GM12892 (cell line): ENCODE results near the gene CALML3.

ENCODE experiments used
- DNase-seq: peaks from one replicate; pipeline ENCODE4 v3.0.0; 2011; ENCODE audit not compliant: insufficient read length
- FAIRE-seq: peaks from 2 replicates; lab custom pipeline; 2011; peaks lifted over from hg19 to GRCh38; lab: Jason Lieb, UNC
- POLR2A ChIP-seq: IDR thresholded peaks from 2 replicates; pipeline ENCODE4 v1.6.1; 2011; ENCODE audit warnings: low read depth, low read length, control low read depth
- POLR2AphosphoS5 ChIP-seq: IDR thresholded peaks from 2 replicates; pipeline ENCODE4 v1.6.1; 2011; ENCODE audit warnings: low read depth, low read length, control low read depth
- TAF1 ChIP-seq: IDR thresholded peaks from 2 replicates; pipeline ENCODE4 v1.6.1; 2011; ENCODE audit warnings: low read depth, mild to moderate bottlenecking, control low read depth, low read length, borderline replicate concordance

The CALML3 gene

GRCh38 chr10:5509691-5510090 is 15.1 kb upstream of the CALML3 start:
- DNase-seq (no peak), FAIRE-seq (no peak)
- TF ChIP-seq POLR2A (no peak), POLR2AphosphoS5 (no peak), TAF1 (no peak)

DNA sequence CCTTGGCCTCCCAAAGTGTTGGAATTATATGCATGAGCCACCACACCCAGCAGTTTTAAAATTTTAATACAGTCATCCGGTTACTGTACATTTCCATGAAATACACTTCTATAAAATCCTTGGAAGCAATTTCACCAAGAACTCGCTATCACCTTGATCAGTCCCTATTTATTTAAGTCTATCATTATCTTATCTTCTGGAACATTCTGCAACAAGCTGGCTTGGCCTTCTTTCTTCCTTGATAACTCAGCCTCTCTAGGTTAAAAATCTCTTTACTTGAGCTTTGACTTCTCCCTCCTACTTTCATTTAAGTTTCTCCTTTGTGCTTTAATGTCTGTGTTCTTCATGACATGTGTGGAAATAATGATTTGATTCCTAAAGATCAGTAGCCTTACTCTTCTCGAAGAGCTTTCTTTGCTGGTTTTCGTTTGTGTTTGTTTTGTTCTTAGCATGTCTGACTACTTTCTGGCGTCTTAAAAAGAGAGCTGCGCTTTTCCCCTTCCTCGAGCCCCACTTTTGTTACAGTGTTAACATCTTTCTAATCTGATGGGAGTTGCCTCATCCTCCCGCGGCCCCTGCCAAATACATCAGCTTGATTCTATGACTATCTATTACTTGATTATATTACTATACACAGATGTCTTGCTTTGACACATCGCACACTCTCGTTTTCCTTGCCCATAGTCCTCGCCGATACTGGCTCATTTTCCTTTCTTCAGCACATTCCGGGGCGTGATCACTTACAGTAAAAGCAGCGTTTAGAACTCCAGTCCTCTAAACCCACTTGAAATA is 14.3 kb upstream of the CALML3 start:
- DNase-seq: no peak
- TF ChIP-seq POLR2AphosphoS5: no peak
- TF ChIP-seq POLR2A: no peak
- no peak for TF ChIP-seq TAF1
- no peak for FAIRE-seq

DNA sequence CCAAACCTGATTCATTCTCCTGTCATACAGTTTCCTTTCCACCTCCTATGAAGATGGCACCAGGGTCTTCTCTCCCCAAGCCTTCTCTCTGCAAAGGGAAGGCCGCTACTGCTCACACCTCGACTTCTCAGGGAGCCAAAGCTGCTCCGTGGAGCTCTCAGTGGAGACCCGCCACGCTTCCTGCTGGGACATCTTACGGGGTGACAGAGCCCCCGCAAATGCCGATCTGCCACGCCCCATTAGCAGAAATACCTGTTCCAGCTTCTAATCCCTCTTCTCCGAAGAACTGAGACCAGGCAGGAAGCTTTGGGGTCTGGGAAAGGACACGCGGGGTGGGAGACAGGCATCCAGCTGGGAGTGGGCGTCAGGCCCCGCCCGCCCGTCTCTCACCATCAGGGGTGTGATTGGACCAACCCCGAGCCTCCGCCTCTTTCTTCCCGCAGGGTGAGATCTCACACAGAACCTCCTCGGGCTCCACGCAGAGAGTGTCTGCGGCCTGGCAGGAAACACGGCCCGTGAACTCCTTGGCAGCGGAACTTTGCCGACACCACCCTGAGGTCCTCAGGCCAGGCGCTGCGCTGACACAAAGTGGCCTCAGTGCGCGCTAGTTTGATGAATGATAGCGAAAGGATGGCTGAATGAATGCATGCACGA is 13.4 kb upstream of the CALML3 start:
- DNase-seq (no peak), FAIRE-seq (no peak)
- TF ChIP-seq TAF1 (no peak), POLR2A (no peak), POLR2AphosphoS5 (no peak)

GRCh38 chr10:5511885-5512280 is 12.9 kb upstream of the CALML3 start:
- TF ChIP-seq POLR2A (no peak), TAF1 (no peak), POLR2AphosphoS5 (no peak)
- FAIRE-seq (no peak), DNase-seq (no peak)

GRCh38 chr10:5512331-5512730 is 12.4 kb upstream of the CALML3 start:
- no peak for DNase-seq
- FAIRE-seq: no peak
- TF ChIP-seq TAF1: no peak
- TF ChIP-seq POLR2AphosphoS5: no peak
- no peak for TF ChIP-seq POLR2A

DNA sequence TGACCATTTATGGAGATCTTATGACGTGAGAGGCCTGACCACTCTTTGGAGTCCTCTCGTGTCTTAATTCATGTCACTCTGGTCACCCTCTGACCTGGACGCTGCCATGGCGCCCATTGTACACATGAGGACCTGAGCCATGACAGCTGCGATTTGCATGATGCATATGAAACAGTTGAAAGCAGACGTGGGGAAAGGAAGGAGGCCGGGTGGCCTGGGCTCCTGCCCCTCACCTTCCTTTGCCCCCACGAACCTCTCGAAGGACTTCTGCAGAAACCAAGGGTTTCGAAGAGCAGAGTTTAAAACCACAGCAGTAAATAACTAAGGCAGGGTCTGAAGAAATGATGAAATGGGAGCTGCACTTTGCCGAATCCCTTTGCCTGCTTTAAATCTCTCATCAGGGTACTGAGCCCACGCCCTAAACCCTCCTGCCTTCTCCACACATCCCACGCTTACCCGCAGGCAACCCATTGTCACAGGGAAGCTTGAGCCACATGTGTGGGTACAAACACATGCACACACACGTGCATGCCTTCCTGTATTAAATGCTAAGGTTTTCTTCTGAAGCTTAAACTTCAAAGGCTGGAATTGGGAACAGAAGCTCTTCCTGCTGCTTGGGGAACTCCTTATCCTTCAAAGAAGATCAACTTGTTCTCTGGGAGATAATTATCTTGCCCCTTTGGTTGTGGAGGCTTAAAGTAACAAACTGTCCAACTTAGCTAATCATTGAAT is 11.7 kb upstream of the CALML3 start:
- FAIRE-seq: no peak
- no peak for DNase-seq
- TF ChIP-seq POLR2AphosphoS5 (no peak), POLR2A (no peak), TAF1 (no peak)

- no peak for FAIRE-seq
- no peak for TF ChIP-seq TAF1
- TF ChIP-seq POLR2A: no peak
- no peak for TF ChIP-seq POLR2AphosphoS5
- no peak for DNase-seq
Measured at GRCh38 chr10:5514226-5514850, 10.4 kb upstream of the CALML3 start.

- FAIRE-seq (no peak), DNase-seq (no peak)
- TF ChIP-seq TAF1 (no peak), POLR2A (no peak), POLR2AphosphoS5 (no peak)
Measured at GRCh38 chr10:5515948-5516761, 8.6 kb upstream of the CALML3 start.

- no peak for FAIRE-seq
- TF ChIP-seq TAF1 (no peak), POLR2A (no peak), POLR2AphosphoS5 (no peak)
- no peak for DNase-seq
Measured at GRCh38 chr10:5517546-5517945, 7.2 kb upstream of the CALML3 start.

DNA sequence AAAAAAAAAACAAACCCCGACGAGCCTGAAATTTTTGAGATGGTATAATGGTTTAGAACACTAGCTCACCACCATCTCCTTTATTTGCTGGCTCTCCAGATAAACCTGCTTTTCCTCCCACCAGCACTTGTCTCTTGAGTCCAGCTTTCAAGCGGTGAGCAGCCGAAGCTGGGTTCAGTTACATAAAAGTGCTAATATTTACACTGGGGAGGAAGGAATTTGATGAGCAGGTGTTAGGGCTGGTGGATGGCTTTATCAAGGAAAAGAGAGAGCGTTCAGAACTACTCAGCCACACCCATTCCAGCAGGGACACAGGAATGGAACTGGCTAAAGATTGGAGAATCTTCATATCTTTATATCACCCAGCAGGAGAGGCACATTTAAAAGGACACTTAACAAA is 6.6 kb upstream of the CALML3 start:
- TF ChIP-seq POLR2AphosphoS5 (no peak), POLR2A (no peak)
- FAIRE-seq: no peak
- no peak for DNase-seq
